Heart right ventricle (tissue), 16 donors: ENCODE data around the gene CNTNAP4. TPM values are rescaled to one million over a fixed set of nuclear protein-coding genes. Genes with fewer than 3 reads are reported as not detected.

Source experiments
- ATAC-seq, 8 donors: fragments of 200-7000 bp; cut with Tn5 transposase; one replicate each; pipeline ENCODE4 v1.9.1; 2020; ENCODE audit warnings: mild to moderate bottlenecking in 8 of 8, moderate library complexity in 8 of 8, moderate number of reproducible peaks in 1 of 8
- DNase-seq, 2 donors: peaks; one replicate each; pipeline ENCODE4 v3.0.0-alpha.2; 2020
- H3K27ac ChIP-seq, 10 donors: fragments of 200-600 bp; sonication (generic) in 2 of 10; one replicate each; pipeline versions ENCODE4 v1.5.0 to v1.8.0; 2020 to 2022; ENCODE audit warnings: mild to moderate bottlenecking in 3 of 10
- H3K27me3 ChIP-seq, 7 donors: fragments of 200-600 bp; one replicate each; pipeline ENCODE4 v1.8.0; 2021 to 2022; ENCODE audit warnings: mild to moderate bottlenecking in 2 of 7
- H3K36me3 ChIP-seq, 9 donors: fragments of 200-600 bp; sonication (generic) in 1 of 9; one replicate each; pipeline versions ENCODE4 v1.5.0 to v1.8.0; 2020 to 2022; ENCODE audit warnings: mild to moderate bottlenecking in 2 of 9
- H3K4me1 ChIP-seq, 9 donors: fragments of 200-600 bp; sonication (generic) in 1 of 9; one replicate each; pipeline versions ENCODE4 v1.5.0 to v1.8.0; 2020 to 2022; ENCODE audit warnings: mild to moderate bottlenecking in 4 of 9
- H3K4me3 ChIP-seq, 10 donors: fragments of 200-600 bp; sonication (generic) in 2 of 10; one replicate each; pipeline versions ENCODE4 v1.5.0 to v1.8.0; 2020 to 2022; ENCODE audit warnings: mild to moderate bottlenecking in 7 of 10, moderate library complexity in 2 of 10
- H3K9me3 ChIP-seq, 11 donors: fragments of 200-600 bp in 10 of 11; sonication (generic) in 2 of 11; one replicate each; pipeline versions ENCODE4 v1.5.0 to v1.8.0; 2013 to 2022; ENCODE audit warnings: mild to moderate bottlenecking in 2 of 11, control low read depth in 1 of 11, moderate library complexity in 1 of 11
- CTCF ChIP-seq, 9 donors: fragments of 200-600 bp; sonication (generic) in 2 of 9; IDR thresholded peaks; one replicate each; pipeline versions ENCODE4 v1.5.0 to v1.8.0; 2021 to 2022; ENCODE audit warnings: antibody characterized with exemption in 9 of 9, mild to moderate bottlenecking in 5 of 9, moderate library complexity in 1 of 9
- WGBS, 2 donors: extraction: QIAGEN DNeasy Blood & Tissue Kit; methylation state at CpG; one replicate each; pipeline ENCODE4 v1.1.7; 2013; ENCODE audit warnings: inconsistent platforms in 1 of 2; 5-methylcytosine and 5-hydroxymethylcytosine counted together
- intact Hi-C, 10 donors: fragments of 100-400 bp; cut with DNase I; formaldehyde crosslinking; loops; one replicate each; pipeline versions ENCODE4 v1.11.1 to v1.14.2; 2022
- polyA plus RNA-seq, 2 donors: library from polyadenylated mRNA; stranded (reverse); fragments of 200-250 nt; gene quantifications; one replicate each; pipeline ENCODE4 v1.2.3, GENCODE V29; 2013
- total RNA-seq, 10 donors: library from RNA; stranded (reverse); fragmentation: NEBNext Ultra II Directional in 3 of 10; extraction: Animal tissue kit (Norgen Biotek cat#: 25700) in 3 of 10; gene quantifications; one replicate each; pipeline versions ENCODE4 v1.2.1 to v1.2.4, GENCODE V29; 2021 to 2023
- donor health status: Arrhythmogenic right ventricular cardiomyopathy.
- donor health status: ischemic (EF 13 %, LVEDD 7.1; RV severe dilation, severe dysfunction).
- donor health status: healthy with polysubstance abuse.
- donor health status: DM: no; HTN: yes; CAD: no.
- donor health status: DM: no; HTN: no; CAD: no.
- donor health status: ischemic (EF 25% LVEDD 6.9; RV normal size, moderate dysfunction).
- donor health status: ischemic (EF 25% LVEDD 5.7; RV mildly dilated, moderate dysfunction).
- donor health status: healthy.
- donor health status: DM: yes; HTN: yes; CAD: no.
- donor health status: Ischemic cardiomyopathy.
- donor health status: ischemic (EF 35%, LVEDD 5.7; RV mildly dilated, moderate dysfunction).
- donor health status: nonischemic (EF 11% LVEDD 7.7; RV severe dilation, severe dysfunction).
- donor health status: DM: yes; HTN: yes; CAD: no.
- donor health status: PGD.
- donor health status: ischemic (EF 29% LVEDD 5.4; RV normal size, mild dysfunction).
- donor health status: nonischemic (EF 23%, LVEDD 6.1; RV moderate dilation, normal function).

Gene CNTNAP4
- total and polyA plus RNA-seq, 12 donors: not detected

- ATAC-seq: no peak
- H3K4me1 ChIP-seq: no peaks in the 10 kb centered on the region
- 96 to 98% methylated on average over 4 of the region's 4 CpGs for WGBS, 2 donors
Observed at GRCh38 chr16:76607317-76607716, 330.1 kb downstream of the CNTNAP4 start.

More at GRCh38 chr16:76607317-76607716, 330.1 kb downstream of the CNTNAP4 start:
- Histone ChIP-seq H3K27me3 (no peaks in the 10 kb centered on the region), H3K36me3 (no peaks in the 10 kb centered on the region), H3K4me3 (no peak overlapping the region), H3K27ac (no peak overlapping the region), H3K9me3 (peaks cover 0 to 6% (median 0%) of the 10 kb centered on the region in 11 donors)
- TF ChIP-seq CTCF (IDR thresholded peaks at IDR 0.05): no peak
- DNase-seq: no peak
- intact Hi-C loops: no loop called here
